ENCODE measurements around the gene GPN3. TPM values are rescaled to one million over a fixed set of nuclear protein-coding genes. Genes with fewer than 3 reads are reported as not detected.

Gene GPN3
- total and polyA plus RNA-seq, 2 of the 4 experiments (the other 2 are of a cell fraction) = 7.7 to 14.9 TPM

DNA sequence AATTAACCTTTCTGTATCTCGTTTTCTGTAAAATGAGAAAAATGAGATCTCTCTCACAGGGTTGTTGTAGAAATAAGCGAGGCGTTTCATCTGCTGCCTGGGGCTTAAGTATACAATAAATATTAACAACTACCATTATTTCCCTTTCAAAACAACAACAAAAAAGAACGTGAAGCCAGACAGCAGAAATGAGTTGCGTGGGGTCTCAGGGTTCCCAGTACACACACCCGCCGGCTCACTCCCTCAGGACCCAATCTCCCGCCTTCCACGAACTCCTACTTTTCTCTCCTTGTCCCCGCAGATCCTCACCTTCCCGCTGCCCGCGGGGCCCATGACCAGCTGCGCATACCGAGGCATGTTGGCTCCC, 227 bp downstream of the GPN3 start:
- Histone ChIP-seq H4K91ac (ENCODE audit: insufficient read depth, low read depth, low read length) (no peak overlapping the region), H3K36me3 (ENCODE audit: control insufficient read depth, insufficient read depth, low read length) (peaks cover 6% of the 10 kb centered on the region), H3K9ac (ENCODE audit: low read depth, low read length) (peak overlapping the region; percentile 83), H3K9me3 (ENCODE audit: control insufficient read depth, insufficient read depth, low read length) (no peaks in the 10 kb centered on the region), H3K4me3 (ENCODE audit: insufficient read depth, low read depth, low read length) (peak overlapping the region; percentile 53), H4K5ac (ENCODE audit: low read depth, low read length) (no peak overlapping the region), H3K4me2 (ENCODE audit: low read depth, low read length) (peak overlapping the region; percentile 93), H3K18ac (ENCODE audit: low read depth, low read length) (no peak overlapping the region), H4K20me1 (ENCODE audit: insufficient read depth, low read length) (peaks cover 3% of the 10 kb centered on the region), H3K4ac (ENCODE audit: low read depth, low read length) (peak overlapping the region; percentile 53; the same call in 1 of the 2 replicates), H3K4me1 (ENCODE audit: control insufficient read depth, insufficient read depth, low read length) (peaks cover 3% of the 10 kb centered on the region; the same call in 1 of the 2 replicates), H2BK120ac (ENCODE audit: low read depth, low read length) (no peak overlapping the region), H2BK5ac (ENCODE audit: low read depth, low read length, poor library complexity, severe bottlenecking) (no peak overlapping the region), H2AK9ac (replicated peaks; ENCODE audit: low read depth, low read length, poor library complexity) (peak overlapping the region; percentile 11), H4K8ac (ENCODE audit: low read depth in 2 of 2, low read length in 2 of 2) (peak overlapping the region in 1 of 2 experiments; percentile 74; a peak in 3 of 4 replicates), H3K14ac (replicated peaks; ENCODE audit: low read depth, low read length) (no peak overlapping the region), H2AFZ (replicated peaks; ENCODE audit: low read length, poor library complexity) (peak overlapping the region; percentile 97), H2AK5ac (ENCODE audit: low read depth, low read length) (no peak overlapping the region), H3K9me1 (ENCODE audit: insufficient read depth, low read length) (no peaks in the 10 kb centered on the region), H3K79me1 (ENCODE audit: low read depth in 1 of 2, low read length in 2 of 2) (peaks cover 11 to 56% of the 10 kb centered on the region in 2 experiments), H2BK20ac (ENCODE audit: low read depth, low read length) (no peak overlapping the region), H3K27ac (ENCODE audit: insufficient read depth, low read length) (peak overlapping the region; percentile 54), H3K27me3 (ENCODE audit: control insufficient read depth, insufficient read depth, low read length) (no peaks in the 10 kb centered on the region), H3K23ac (ENCODE audit: low read depth, low read length) (peak overlapping the region; percentile 66; the same call in 1 of the 2 replicates), H2BK15ac (ENCODE audit: low read depth, low read length) (no peak overlapping the region), H3K56ac (ENCODE audit: extremely low read depth, insufficient read depth, low read length) (peak overlapping the region; percentile 20; the same call in 1 of the 2 replicates)
- TF ChIP-seq MAFK (IDR thresholded peaks at IDR 0.05; ENCODE audit: low read depth, low read length) (no peak), MXI1 (IDR thresholded peaks at IDR 0.05; ENCODE audit: borderline replicate concordance, low read depth, low read length) (no peak), RCOR1 (IDR thresholded peaks at IDR 0.05; ENCODE audit: insufficient replicate concordance, low read length) (no peak), SMC3 (IDR thresholded peaks at IDR 0.05; ENCODE audit: low read depth, low read length) (no peak), POLR2A (IDR thresholded peaks at IDR 0.05; ENCODE audit: low read depth, low read length) (peak; percentile 89), MAZ (IDR thresholded peaks at IDR 0.05; ENCODE audit: borderline replicate concordance, low read depth, low read length) (no peak)
- no peak for ATAC-seq (ENCODE audit: low read depth)
- intact Hi-C loops (cut with micrococcal nuclease) (loop anchor here (1.0 to 2.0 kb wide), 2 partner anchors 18 to 359 kb away; partner anchors contain the start of gene ARPC3), dilution Hi-C loops (cut with HindIII; ENCODE audit: low sequenced_read_pairs, unreplicated experiment) (no loop called here), in situ Hi-C loops (cut with MboI; ENCODE audit: low sequenced_read_pairs) (no loop called here)
- ChIA-PET POLR2A (ENCODE audit: unreplicated experiment) (interaction anchor here (0.6 to 1.0 kb wide), 3 partner anchors 18 to 1059 kb away, joined by 3 to 4 read pairs (median 4); partner anchors contain the start of gene ARPC3), CTCF (interaction anchor here (1.1 to 2.7 kb wide), 7 partner anchors 15 to 137 kb away, joined by 4 to 15 read pairs (median 4); partner anchors contain the start of gene ARPC3)
- WGBS, 2 experiments (ENCODE audit: extremely low coverage in 2 of 2, insufficient read length in 1 of 2) = 0% methylated on average over 7 of the region's 15 CpGs; no CpG with 5 or more reads in 1 of the 2 experiments
- BruUV-seq (replicated peaks) = no TSS peak
- DNase-seq = no peak

Data from IMR-90 (cell line).